Stimulated activated CD4-positive, alpha-beta T cell treated with anti-CD3 and anti-CD28 coated beads, Interleukin-4, amount 100 ng/mL, for 4 hours (primary cell): ENCODE measurements around the gene NECTIN1.
"Not testable (repeated sequence)": the region's sequence is repeated elsewhere in the genome, so short reads cannot be mapped to it uniquely, and the experiment has no call there.

ENCODE experiments used
- DNase-seq, 2 experiments: peaks; one replicate each; pipeline ENCODE4 v3.0.0-alpha.2; 2020

The NECTIN1 gene

DNA sequence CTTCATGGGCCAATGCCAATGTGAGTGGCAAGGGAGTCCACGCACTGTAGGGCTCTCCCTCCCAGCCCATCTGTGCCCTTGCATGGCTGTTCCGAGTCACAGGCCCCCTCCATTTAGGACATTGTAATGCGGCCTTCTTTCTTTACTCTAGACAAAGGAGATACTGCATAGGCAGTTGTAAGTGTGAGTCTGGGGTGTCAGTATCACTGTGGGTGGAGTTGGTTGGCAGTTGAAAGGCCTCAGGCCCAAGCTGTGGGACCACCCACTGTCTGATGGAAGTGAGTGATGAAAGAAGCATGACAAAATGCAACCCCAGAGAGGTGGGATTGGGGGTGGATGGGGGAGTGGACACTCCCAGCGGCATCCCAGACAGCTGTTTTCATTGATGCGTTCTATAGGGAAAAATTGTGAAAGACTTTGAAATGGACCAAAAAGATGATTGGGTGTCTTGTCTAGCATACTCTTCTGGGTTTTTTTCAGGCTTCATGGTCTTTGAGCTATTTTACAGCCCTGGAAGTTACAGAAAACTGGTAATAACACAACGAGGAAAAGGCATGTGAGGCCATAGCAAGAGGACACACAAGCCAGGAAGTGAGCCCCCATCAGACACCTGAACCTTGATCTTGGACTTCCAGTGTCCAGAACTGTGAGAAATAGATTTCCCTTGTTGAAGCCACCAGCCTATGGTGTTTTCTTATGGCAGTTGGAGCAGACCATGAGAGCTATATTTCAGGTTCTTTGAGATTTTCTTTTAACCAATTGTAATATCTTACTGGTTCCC, 114.6 kb downstream of the NECTIN1 start:
- no peak for DNase-seq

DNA sequence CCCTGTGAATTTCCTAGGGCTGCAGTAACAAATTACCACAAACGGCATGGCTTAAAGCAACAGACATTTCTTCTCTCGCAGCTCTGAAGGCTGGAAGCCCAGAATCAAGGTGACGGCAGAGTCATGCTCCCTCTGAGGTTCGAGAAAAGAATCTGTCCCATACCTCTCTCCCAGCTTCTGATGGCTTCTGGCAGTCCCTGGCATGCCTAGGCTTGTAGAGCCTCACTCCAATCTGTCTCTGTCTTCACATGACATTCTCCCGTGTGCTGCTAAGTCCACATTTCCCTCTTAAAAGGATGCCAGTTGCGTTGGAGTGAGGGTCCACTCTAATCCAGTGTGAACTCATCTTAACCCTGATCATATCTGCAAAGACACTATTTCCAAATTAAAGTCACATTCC, 116.2 kb downstream of the NECTIN1 start:
- no peak for DNase-seq

- DNase-seq, result no peak
Measured at GRCh38 chr11:119610836-119611426, 118.1 kb downstream of the NECTIN1 start.

GRCh38 chr11:119608781-119609180, 120.2 kb downstream of the NECTIN1 start:
- no peak for DNase-seq

- no peak for DNase-seq
Measured at GRCh38 chr11:119608201-119608600, 120.8 kb downstream of the NECTIN1 start.

GRCh38 chr11:119607726-119608125, 121.3 kb downstream of the NECTIN1 start:
- DNase-seq, result no peak

GRCh38 chr11:119605137-119605665, 123.8 kb downstream of the NECTIN1 start:
- DNase-seq, result no peak

GRCh38 chr11:119602745-119603373, 126.1 kb downstream of the NECTIN1 start:
- no peak for DNase-seq

- no peak for DNase-seq
Measured at GRCh38 chr11:119599864-119600541, 129.0 kb downstream of the NECTIN1 start.

DNA sequence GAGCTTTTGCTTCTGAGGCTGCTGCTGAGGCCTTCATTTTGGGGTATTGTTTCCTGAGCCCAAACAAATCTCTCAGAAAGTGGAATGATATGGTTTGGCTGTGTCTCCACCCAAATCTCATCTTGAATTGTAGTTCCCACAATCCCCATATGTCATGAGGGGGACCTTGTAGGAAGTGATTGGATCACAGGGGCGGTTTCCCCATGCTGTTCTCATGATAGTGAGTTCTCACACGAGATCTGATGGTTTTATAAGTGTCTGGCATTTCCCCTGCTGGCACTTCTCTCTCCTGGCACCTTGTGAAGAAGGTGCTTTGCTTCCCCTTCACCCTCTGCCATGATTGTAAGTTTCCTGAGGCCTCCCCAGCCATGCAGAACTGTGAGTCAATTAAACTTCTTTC, 133.1 kb downstream of the NECTIN1 start:
- DNase-seq, result not testable (repeated sequence)

DNA sequence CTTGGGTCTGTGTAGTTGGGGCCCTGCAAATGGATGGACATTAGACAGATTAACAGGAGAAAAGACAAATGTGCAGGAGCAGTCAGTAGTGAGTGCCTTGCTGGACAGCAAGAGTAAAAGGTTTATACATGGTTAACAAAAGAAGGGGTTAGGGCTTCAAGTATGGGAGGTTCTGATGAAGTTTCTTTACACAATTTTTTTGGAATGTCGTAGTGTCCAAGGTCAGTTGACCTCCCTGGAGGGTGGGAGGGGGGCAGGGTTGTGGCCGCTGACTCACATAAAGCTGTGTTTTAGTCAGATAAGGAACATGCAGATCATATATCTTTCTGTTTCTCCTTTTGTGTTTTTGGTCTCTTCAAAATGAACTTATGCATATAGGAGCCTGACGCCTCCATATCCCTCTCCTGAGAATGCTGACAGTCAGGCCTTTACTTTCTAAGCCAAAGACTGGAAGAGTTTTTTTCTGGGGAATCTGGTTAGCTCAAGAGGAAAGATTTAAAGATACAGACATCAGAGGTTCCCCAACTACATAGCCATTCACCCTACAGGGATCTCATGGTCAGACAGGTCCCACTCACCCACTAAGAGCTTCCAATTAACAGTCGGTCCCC, 134.3 kb downstream of the NECTIN1 start:
- no peak for DNase-seq

DNA sequence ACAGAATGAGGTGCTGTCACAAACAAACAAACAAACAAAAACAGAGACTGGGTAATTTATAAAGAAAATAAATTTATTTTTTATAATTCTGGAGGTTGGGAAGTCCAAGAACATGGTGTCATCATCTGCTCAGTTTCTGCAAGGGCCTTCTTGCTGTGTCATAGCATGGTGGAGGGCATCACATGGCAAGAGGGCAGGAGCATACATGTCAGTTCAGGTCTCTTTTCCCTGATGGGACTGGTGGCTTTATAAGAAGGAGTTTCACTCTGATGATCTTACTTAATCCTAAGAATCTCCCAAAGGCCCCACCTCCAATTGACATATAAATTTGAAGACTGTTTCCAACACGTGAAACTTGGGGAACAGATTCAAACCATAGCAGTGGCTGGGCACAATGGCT, 135.7 kb downstream of the NECTIN1 start:
- DNase-seq, result no peak

- no peak for DNase-seq
Measured at GRCh38 chr11:119592642-119593041, 136.4 kb downstream of the NECTIN1 start.

GRCh38 chr11:119591836-119592310, 137.1 kb downstream of the NECTIN1 start:
- DNase-seq, result no peak

GRCh38 chr11:119590651-119591351, 138.2 kb downstream of the NECTIN1 start:
- DNase-seq, result no peak

GRCh38 chr11:119589001-119589400, 140.0 kb downstream of the NECTIN1 start:
- no peak for DNase-seq
